Gastrocnemius medialis (tissue), 4 donors: ENCODE results near the gene FOSL2. TPM values are rescaled to one million over a fixed set of nuclear protein-coding genes. Genes with fewer than 3 reads are reported as not detected.

Source experiments
- ATAC-seq, 2 donors: fragments of 150-250 bp; one replicate each; pipeline ENCODE4 v1.9.1; 2016
- DNase-seq, 2 donors: peaks; one replicate each; pipeline ENCODE4 v3.0.0-alpha.2; 2019
- H3K27ac ChIP-seq, 4 donors: fragments of 200-600 bp; sonication (generic); 1 replicate in 1 of 4; 2 replicates in 3 of 4; pipeline ENCODE4 v1.5.1; 2016 to 2018; ENCODE audit warnings: mild to moderate bottlenecking in 2 of 4, moderate library complexity in 1 of 4
- H3K27me3 ChIP-seq, 3 donors: fragments of 200-600 bp; sonication (generic) in 2 of 3; 1 replicate in 1 of 3; 2 replicates in 2 of 3; pipeline versions ENCODE4 v1.5.1 to v1.6.0; 2016 to 2019; ENCODE audit warnings: mild to moderate bottlenecking in 1 of 3, moderate library complexity in 1 of 3
- H3K36me3 ChIP-seq, 2 donors: fragments of 200-600 bp; sonication (generic) in 1 of 2; one replicate each; pipeline ENCODE4 v1.5.1; 2017 to 2018
- H3K4me1 ChIP-seq, 2 donors: fragments of 200-600 bp; sonication (generic) in 1 of 2; one replicate each; pipeline ENCODE4 v1.5.1; 2016 to 2017; ENCODE audit warnings: mild to moderate bottlenecking in 2 of 2
- H3K4me3 ChIP-seq, 4 donors: fragments of 200-600 bp; sonication (generic) in 3 of 4; 1 replicate in 1 of 4; 2 replicates in 3 of 4; pipeline ENCODE4 v1.5.1; 2016 to 2019; ENCODE audit warnings: mild to moderate bottlenecking in 2 of 4
- H3K9me3 ChIP-seq, 3 donors: fragments of 200-600 bp; sonication (generic) in 2 of 3; 1 replicate in 1 of 3; 2 replicates in 2 of 3; pipeline ENCODE4 v1.5.1; 2016 to 2019
- CTCF ChIP-seq, 5 experiments: fragments of 450-650 bp in 3 of 5; fragments of 200-600 bp in 2 of 5; sonication (generic) in 2 of 5; IDR thresholded peaks in 4 of 5; conservative IDR thresholded peaks in 1 of 5; 1 replicate in 4 of 5; 2 replicates in 1 of 5; pipeline ENCODE4 v1.5.1; 2016 to 2019; ENCODE audit warnings: antibody characterized with exemption in 5 of 5, mild to moderate bottlenecking in 3 of 5, moderate library complexity in 3 of 5
- POLR2A ChIP-seq, 2 donors: fragments of 450-650 bp; IDR thresholded peaks; one replicate each; pipeline ENCODE4 v1.6.1; 2017; ENCODE audit warnings: antibody characterized with exemption in 2 of 2, mild to moderate bottlenecking in 2 of 2, moderate library complexity in 2 of 2
- in situ Hi-C, 4 donors: fragments of 200-750 bp; cut with MboI; loops; one replicate each; pipeline versions ENCODE4 v1.15.0 to v1.8.0; 2017; ENCODE audit warnings: low sequenced_read_pairs in 4 of 4
- intact Hi-C: fragments of 100-400 bp; cut with DNase I; formaldehyde crosslinking; loops from one replicate; pipeline ENCODE4 v1.15.1; 2023; ENCODE audit warnings: low total_unique reads
- total RNA-seq, 4 donors: library from RNA; depleted of rRNA; stranded (reverse); fragments of >200 nt; gene quantifications; one replicate each; pipeline versions ENCODE4 v1.1.0 to v1.2.3, GENCODE V29; 2016

FOSL2 gene
- total RNA-seq, 4 donors from 2014 or later, result 193 to 214 (median 210) TPM

GRCh38 chr2:28420722-28421121 is 28.1 kb downstream of the FOSL2 start:
- no peaks in the 10 kb centered on the region for H3K4me1 ChIP-seq
- no peak overlapping the region for H3K27ac ChIP-seq
- no peak for DNase-seq
- intact Hi-C loops, result no loop called here
- no peaks in the 10 kb centered on the region for H3K9me3 ChIP-seq
- ATAC-seq, result no peak
- no peaks in the 10 kb centered on the region for H3K27me3 ChIP-seq
- peaks cover 0 to 8% of the 10 kb centered on the region in 2 donors for H3K36me3 ChIP-seq
- TF ChIP-seq CTCF (IDR thresholded peaks at IDR 0.05 in 4 of 5, conservative IDR thresholded peaks at IDR 0.05 in 1 of 5), result no peak
- in situ Hi-C loops, result no loop called here
- no peak overlapping the region for H3K4me3 ChIP-seq

GRCh38 chr2:28422908-28423741 is 30.5 kb downstream of the FOSL2 start:
- Histone ChIP-seq H3K27me3 (no peaks in the 10 kb centered on the region), H3K4me3 (no peak overlapping the region), H3K36me3 (peaks cover 0 to 9% of the 10 kb centered on the region in 2 donors), H3K9me3 (no peaks in the 10 kb centered on the region), H3K27ac (no peak overlapping the region), H3K4me1 (no peaks in the 10 kb centered on the region)
- in situ Hi-C loops (no loop called here), intact Hi-C loops (no loop called here)
- peak in 1 of 2 donors; percentile 12 for TF ChIP-seq POLR2A (IDR thresholded peaks at IDR 0.05)
- TF ChIP-seq CTCF (IDR thresholded peaks at IDR 0.05 in 4 of 5, conservative IDR thresholded peaks at IDR 0.05 in 1 of 5), result no peak
- DNase-seq (no peak), ATAC-seq (no peak)

- DNase-seq, result no peak
- H3K4me3 ChIP-seq, result no peak overlapping the region
- peaks cover 0 to 9% of the 10 kb centered on the region in 2 donors for H3K36me3 ChIP-seq
- H3K27ac ChIP-seq, result no peak overlapping the region
- in situ Hi-C loops (no loop called here), intact Hi-C loops (no loop called here)
- TF ChIP-seq CTCF (IDR thresholded peaks at IDR 0.05 in 4 of 5, conservative IDR thresholded peaks at IDR 0.05 in 1 of 5), result no peak
- no peak for ATAC-seq
- no peaks in the 10 kb centered on the region for H3K4me1 ChIP-seq
- no peaks in the 10 kb centered on the region for H3K9me3 ChIP-seq
- no peaks in the 10 kb centered on the region for H3K27me3 ChIP-seq
Measured at GRCh38 chr2:28423856-28424605, 31.4 kb downstream of the FOSL2 start.

- in situ Hi-C loops (no loop called here), intact Hi-C loops (no loop called here)
- no peak overlapping the region for H3K27ac ChIP-seq
- ATAC-seq, result no peak
- H3K4me3 ChIP-seq, result no peak overlapping the region
- peaks cover 0 to 6% of the 10 kb centered on the region in 2 donors for H3K36me3 ChIP-seq
- H3K27me3 ChIP-seq, result no peaks in the 10 kb centered on the region
- TF ChIP-seq POLR2A (IDR thresholded peaks at IDR 0.05) (no peak), CTCF (IDR thresholded peaks at IDR 0.05 in 4 of 5, conservative IDR thresholded peaks at IDR 0.05 in 1 of 5) (no peak)
- H3K9me3 ChIP-seq, result no peaks in the 10 kb centered on the region
- H3K4me1 ChIP-seq, result no peaks in the 10 kb centered on the region
- no peak for DNase-seq
Measured at GRCh38 chr2:28424799-28425463, 32.3 kb downstream of the FOSL2 start.
